DMS114 treated with DMSO at 0.1 percent for 48 hours (cell line): ENCODE measurements around the gene EPB41L4B.

Source experiments
- DNase-seq: peaks from one replicate; lab custom pipeline; 2025; ENCODE audit not compliant: unreplicated experiment; lab: John Stamatoyannopoulos, UW

The EPB41L4B gene

GRCh38 chr9:109270971-109271925 is 49.6 kb downstream of the EPB41L4B start:
- DNase-seq, result no peak

GRCh38 chr9:109270441-109270840 is 50.4 kb downstream of the EPB41L4B start:
- no peak for DNase-seq

GRCh38 chr9:109269839-109270238 is 51.0 kb downstream of the EPB41L4B start:
- no peak for DNase-seq

DNA sequence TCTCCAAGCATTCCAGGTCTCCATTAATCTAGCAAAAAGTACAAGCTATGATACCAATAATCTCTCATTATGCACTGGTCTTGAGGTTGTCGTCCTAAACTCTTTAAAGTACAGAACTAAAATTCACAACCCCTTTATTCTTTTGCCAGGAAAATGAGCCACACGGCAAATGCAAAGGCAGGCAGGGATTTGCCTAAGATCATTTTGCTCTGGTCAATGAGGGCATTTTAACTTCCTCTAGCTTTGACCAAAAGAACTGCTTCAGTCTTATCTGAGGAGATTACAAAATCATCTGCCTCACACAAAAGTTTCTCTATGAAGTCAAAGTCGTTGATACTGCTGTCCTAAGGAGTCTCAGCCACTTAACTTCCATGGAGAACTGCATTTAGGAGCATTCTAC is 51.8 kb downstream of the EPB41L4B start:
- DNase-seq, result no peak

DNA sequence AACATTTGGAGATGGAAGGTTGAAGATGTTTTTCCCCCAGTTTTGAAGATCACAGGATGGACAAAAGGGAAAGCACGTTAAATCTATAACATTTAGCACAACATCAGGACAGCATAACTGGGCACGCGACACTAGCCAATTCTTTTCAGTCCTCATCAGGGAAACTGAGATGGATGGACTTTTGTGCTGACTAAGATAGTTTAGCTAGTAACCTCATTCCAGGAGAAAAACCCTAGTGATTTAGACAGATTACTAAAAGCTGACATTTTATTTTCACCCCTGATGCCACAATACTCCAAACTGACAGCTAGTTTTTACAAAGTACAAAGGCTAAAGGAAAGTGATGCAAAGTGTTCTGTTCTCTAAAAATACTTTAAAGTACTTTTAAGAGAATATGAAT is 53.3 kb downstream of the EPB41L4B start:
- DNase-seq, result no peak

GRCh38 chr9:109264877-109265587 is 55.8 kb downstream of the EPB41L4B start:
- no peak for DNase-seq

DNA sequence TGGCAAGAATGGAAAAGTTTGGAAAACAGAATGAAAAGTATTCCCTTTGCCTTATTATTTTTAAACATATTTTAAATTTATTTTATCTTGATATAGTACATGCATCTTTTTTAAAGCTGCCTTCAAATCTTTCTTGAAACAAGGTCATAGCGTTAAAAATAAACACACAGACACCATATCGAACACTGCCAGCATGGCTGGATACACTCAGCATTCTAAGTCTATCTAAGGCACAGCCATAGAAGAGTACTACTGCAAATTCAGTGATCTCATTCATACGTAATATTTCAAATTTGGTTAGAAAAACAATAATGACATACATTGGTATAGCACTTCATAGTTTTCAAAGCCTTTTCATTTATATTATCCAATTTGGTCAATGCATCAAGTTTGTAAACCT is 57.5 kb downstream of the EPB41L4B start:
- DNase-seq, result no peak

- DNase-seq, result no peak
These were observed 62.2 kb downstream of the EPB41L4B start for GRCh38 chr9:109258481-109259302.

DNA sequence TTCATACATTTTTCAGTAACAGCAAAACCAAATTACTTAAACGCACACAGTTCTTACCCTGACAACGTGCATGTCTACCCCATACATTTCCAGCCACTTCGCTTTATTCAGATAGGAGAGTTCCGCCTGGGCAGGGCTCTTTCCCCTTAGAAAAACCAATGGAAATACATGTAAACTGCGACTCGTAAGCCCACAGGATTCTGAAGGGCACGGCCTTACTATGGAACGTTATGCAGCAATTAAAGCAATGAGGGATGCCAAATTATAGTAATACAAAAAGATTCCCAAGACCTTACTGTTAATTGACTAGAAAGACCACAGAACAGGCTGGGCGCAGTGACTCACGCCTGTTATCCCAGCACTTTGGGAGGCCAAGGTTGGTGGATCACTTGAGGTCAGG is 64.5 kb downstream of the EPB41L4B start:
- DNase-seq, result no peak

DNA sequence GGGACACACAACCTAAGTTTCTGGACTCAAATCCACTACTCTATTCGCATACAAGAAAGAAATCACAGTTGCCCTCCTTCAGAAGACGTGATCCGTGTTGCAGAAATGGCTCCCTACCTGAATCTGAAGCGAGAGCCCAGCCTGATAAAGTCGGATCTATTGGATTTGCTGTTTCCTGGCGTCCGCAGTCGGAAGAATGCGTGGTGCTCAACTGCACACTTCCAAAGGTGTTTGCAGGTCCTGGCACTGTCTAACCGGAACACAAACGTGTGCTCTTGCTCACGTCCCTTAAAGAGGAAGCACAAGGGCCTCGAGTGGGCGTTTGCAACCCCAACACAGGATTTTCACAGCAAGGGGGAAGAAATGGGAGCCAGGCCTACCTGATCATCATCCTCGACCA is 65.5 kb downstream of the EPB41L4B start:
- DNase-seq, result no peak

- no peak for DNase-seq
These were observed 66.5 kb downstream of the EPB41L4B start for GRCh38 chr9:109254317-109254716.

- no peak for DNase-seq
These were observed 67.1 kb downstream of the EPB41L4B start for GRCh38 chr9:109253637-109254284.

DNA sequence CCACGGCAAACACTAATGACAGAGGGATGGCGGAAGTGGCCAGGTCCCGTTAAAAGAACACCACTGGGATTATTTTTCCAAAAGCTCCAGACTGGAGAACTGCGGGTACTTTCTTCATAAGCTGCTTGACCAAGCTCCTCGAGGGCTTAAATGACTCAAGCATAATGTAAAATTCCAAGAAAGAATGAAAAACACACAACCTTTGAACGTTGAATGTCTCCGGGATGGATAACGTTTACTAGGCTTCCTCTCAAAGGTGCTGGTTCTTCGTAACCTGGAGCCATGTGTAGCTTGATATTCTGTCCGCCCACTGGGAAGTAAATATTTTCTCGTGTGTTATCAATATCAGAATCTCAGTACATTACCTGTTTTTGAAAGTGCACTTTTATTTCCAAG is 67.6 kb downstream of the EPB41L4B start:
- no peak for DNase-seq

DNA sequence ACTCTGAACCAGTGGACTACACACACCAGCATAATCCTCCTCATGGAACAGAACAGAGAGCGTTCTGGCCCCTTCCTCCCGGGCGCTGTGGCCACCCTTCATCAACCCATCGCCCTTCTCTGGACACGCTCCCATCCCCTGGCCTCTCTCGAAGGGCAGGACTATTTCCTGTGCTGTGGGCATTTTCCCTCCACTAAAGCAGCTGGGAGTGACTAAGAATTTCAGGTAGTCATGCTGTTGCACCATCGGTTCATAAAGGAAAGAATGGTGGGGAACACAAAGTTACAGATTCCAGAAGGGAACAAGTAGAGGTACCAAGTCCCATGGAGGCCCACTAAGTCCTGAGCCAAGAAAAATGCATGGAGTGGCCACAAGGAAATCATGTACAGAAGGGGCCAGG is 68.6 kb downstream of the EPB41L4B start:
- DNase-seq, result no peak

DNA sequence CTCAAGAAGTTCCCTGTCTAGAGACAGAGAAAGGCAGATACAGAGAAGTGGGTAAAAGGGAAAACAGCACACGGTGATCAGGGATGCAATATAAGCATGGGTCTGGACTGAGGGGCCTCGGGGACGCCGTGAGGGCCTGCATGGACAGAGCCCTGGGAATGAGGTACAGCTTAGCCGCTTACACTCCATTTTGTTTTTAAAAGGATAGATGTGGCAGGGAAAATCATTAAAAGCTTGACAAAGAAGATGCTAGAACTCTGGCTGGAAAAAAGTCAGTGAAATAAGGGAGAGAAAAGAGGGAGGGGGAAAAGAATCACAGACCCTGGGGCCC is 69.1 kb downstream of the EPB41L4B start:
- no peak for DNase-seq

DNA sequence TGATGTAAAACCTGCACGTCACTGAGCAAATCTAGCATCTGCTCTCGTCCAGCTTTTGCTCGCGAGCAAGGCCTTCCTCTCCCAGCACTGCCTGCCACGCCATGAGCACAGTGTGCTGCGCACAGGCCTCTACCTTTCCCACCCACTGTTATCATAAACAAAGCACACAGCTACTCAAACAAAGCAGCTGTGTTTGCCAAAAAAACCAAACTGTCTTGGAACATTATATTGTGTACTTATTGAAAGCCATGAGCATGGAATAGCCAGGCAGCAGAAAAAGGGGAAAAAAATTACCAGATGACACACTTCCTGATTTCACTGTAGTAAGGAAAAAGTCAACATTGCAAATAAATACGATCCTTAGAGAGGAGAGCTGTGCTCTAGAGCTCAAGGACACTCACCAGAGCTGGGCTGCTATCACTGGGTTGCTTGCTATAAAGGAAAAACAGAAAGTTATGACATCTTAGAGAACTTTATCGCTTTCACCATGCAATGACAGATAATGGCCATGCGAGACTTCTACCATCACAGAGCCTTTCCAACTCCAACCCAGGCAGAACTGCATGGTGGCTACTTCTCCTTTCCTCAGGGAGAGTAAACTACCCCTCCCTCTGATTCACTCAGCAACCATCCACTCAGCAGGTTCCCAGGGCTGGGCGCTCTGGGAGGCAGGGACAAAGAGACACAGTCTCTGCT is 69.6 kb downstream of the EPB41L4B start:
- no peak for DNase-seq

DNA sequence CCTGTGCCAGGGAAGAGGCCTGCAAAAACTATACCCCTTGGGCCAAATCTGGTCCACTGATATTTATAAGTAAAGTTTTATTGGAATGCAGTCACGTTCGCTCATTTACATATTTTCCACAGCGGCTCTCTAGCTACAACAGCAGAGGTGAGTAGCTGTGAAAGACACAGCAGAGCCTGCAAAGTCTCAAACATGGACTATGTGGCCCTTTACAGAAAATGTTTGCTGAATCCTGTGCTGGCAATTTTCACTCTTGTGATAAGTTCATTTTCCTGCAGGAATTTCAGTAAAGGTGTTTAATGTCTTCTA is 70.1 kb downstream of the EPB41L4B start:
- no peak for DNase-seq

GRCh38 chr9:109250311-109250741 is 70.5 kb downstream of the EPB41L4B start:
- no peak for DNase-seq

DNA sequence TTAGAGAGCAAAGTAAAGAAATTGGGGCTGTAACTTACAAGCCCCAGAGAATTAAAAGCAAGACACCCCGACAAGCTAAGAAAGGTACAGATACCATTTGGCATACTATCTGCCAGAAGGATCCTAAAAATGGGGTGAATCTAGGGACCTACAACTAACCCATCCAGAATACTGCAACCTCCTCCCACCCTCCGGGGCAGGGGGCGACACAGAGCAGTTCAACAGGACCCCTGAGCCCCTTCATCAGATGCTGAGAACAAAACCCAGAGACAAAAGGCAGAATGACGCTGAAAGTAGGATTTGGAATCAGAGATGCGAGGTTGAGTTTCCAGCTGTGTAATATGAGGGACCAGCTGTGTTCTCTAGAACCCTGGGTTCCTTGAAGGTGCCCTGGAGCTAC is 71.2 kb downstream of the EPB41L4B start:
- no peak for DNase-seq

GRCh38 chr9:109248133-109248581 is 72.7 kb downstream of the EPB41L4B start:
- DNase-seq, result no peak
